SK-N-SH treated with all-trans-retinoic acid at 6 μM for 48 hours (cell line): ENCODE data around the gene LAX1.

Source experiments
- ATAC-seq: fragments of 200-7000 bp; cut with Tn5 transposase; 3 replicates; pipeline ENCODE4 v1.9.1; 2020; ENCODE audit warnings: mild to moderate bottlenecking, moderate library complexity
- CSDC2 ChIP-seq: fragments of 250-450 bp; sonication (Bioruptor Pico); IDR thresholded peaks from 2 replicates; pipeline ENCODE4 v1.5.0; 2020; ENCODE audit warnings: mild to moderate bottlenecking, moderate library complexity
- ESRRG ChIP-seq: fragments of 250-450 bp; sonication (Bioruptor Pico); IDR thresholded peaks from 2 replicates; pipeline ENCODE4 v1.6.1; 2021; ENCODE audit warnings: mild to moderate bottlenecking
- GLIS3 ChIP-seq: fragments of 250-450 bp; sonication (Bioruptor Pico); IDR thresholded peaks from 2 replicates; pipeline ENCODE4 v1.5.0; 2020; ENCODE audit warnings: mild to moderate bottlenecking, moderate library complexity
- OSR1 ChIP-seq: fragments of 250-450 bp; sonication (Bioruptor Pico); IDR thresholded peaks from 2 replicates; pipeline ENCODE4 v1.8.0; 2022; ENCODE audit warnings: moderate library complexity, mild to moderate bottlenecking, inconsistent platforms
- POU6F1 ChIP-seq: fragments of 250-450 bp; sonication (Bioruptor Pico); IDR thresholded peaks from 2 replicates; pipeline ENCODE4 v1.8.0; 2021; ENCODE audit warnings: low read depth, mild to moderate bottlenecking, moderate library complexity, borderline replicate concordance
- PPARA ChIP-seq: fragments of 250-450 bp; sonication (Bioruptor Pico); IDR thresholded peaks from 2 replicates; pipeline ENCODE4 v1.5.0; 2020; ENCODE audit warnings: mild to moderate bottlenecking, borderline replicate concordance
- RARB ChIP-seq: fragments of 250-450 bp; sonication (Bioruptor Pico); IDR thresholded peaks from 2 replicates; pipeline ENCODE4 v1.8.0; 2021; ENCODE audit warnings: mild to moderate bottlenecking, moderate library complexity
- SNAI2 ChIP-seq: fragments of 250-450 bp; sonication (Bioruptor Pico); IDR thresholded peaks from 2 replicates; pipeline ENCODE4 v1.5.0; 2020; ENCODE audit warnings: mild to moderate bottlenecking, moderate library complexity
- TCF4 ChIP-seq: fragments of 250-450 bp; sonication (Bioruptor Pico); IDR thresholded peaks from 2 replicates; pipeline ENCODE4 v1.8.0; 2021; ENCODE audit warnings: mild to moderate bottlenecking, moderate library complexity, borderline replicate concordance
- TOX ChIP-seq: fragments of 250-450 bp; sonication (Bioruptor Pico); IDR thresholded peaks from 2 replicates; pipeline ENCODE4 v1.8.0; 2021; ENCODE audit warnings: mild to moderate bottlenecking, moderate library complexity, borderline replicate concordance
- ZC3H10 ChIP-seq: fragments of 250-450 bp; sonication (Bioruptor Pico); IDR thresholded peaks from 2 replicates; pipeline ENCODE4 v1.5.1; 2021; ENCODE audit warnings: mild to moderate bottlenecking, moderate library complexity
- ZFP3 ChIP-seq: fragments of 250-450 bp; sonication (Bioruptor Pico); IDR thresholded peaks from 2 replicates; pipeline ENCODE4 v1.5.0; 2020; ENCODE audit warnings: mild to moderate bottlenecking, moderate library complexity
- ZFP30 ChIP-seq: fragments of 450-650 bp; formaldehyde crosslinking; IDR thresholded peaks from 2 replicates; pipeline ENCODE4 v1.5.0; 2022; ENCODE audit warnings: mild to moderate bottlenecking, moderate library complexity
- ZNF565 ChIP-seq: fragments of 450-650 bp; formaldehyde crosslinking; conservative IDR thresholded peaks from 2 replicates; pipeline ENCODE4 v1.5.0; 2020; ENCODE audit warnings: low read depth, mild to moderate bottlenecking, moderate library complexity
- ZNF70 ChIP-seq: fragments of 450-650 bp; formaldehyde crosslinking; IDR thresholded peaks from 2 replicates; pipeline ENCODE4 v1.5.0; 2020; ENCODE audit warnings: mild to moderate bottlenecking, moderate library complexity
- ZNF8 ChIP-seq: fragments of 450-650 bp; formaldehyde crosslinking; IDR thresholded peaks from 2 replicates; pipeline ENCODE4 v1.5.0; 2020; ENCODE audit warnings: mild to moderate bottlenecking, moderate library complexity
- TF ChIP-seq, protein P1 (sequence below): fragments of 250-450 bp; sonication (Bioruptor Pico); IDR thresholded peaks from 2 replicates; pipeline ENCODE4 v1.8.0; 2020; ENCODE audit warnings: mild to moderate bottlenecking, moderate library complexity, borderline replicate concordance
- TF ChIP-seq, protein P2 (sequence below): fragments of 250-450 bp; sonication (Bioruptor Pico); IDR thresholded peaks from 2 replicates; pipeline ENCODE4 v1.5.1; 2021; ENCODE audit warnings: mild to moderate bottlenecking, moderate library complexity
- TF ChIP-seq, protein P3 (sequence below): fragments of 250-450 bp; sonication (Bioruptor Pico); IDR thresholded peaks from 2 replicates; pipeline ENCODE4 v1.5.0; 2020; ENCODE audit warnings: mild to moderate bottlenecking, moderate library complexity
- TF ChIP-seq, protein P4 (sequence below): fragments of 250-450 bp; sonication (Bioruptor Pico); IDR thresholded peaks from 2 replicates; pipeline ENCODE4 v1.5.1; 2020; ENCODE audit warnings: low read depth, mild to moderate bottlenecking, moderate library complexity

LAX1 gene

GRCh38 chr1:203799971-203800370 lies 35.0 kb downstream of the LAX1 start:
- TF ChIP-seq, protein P1, sequence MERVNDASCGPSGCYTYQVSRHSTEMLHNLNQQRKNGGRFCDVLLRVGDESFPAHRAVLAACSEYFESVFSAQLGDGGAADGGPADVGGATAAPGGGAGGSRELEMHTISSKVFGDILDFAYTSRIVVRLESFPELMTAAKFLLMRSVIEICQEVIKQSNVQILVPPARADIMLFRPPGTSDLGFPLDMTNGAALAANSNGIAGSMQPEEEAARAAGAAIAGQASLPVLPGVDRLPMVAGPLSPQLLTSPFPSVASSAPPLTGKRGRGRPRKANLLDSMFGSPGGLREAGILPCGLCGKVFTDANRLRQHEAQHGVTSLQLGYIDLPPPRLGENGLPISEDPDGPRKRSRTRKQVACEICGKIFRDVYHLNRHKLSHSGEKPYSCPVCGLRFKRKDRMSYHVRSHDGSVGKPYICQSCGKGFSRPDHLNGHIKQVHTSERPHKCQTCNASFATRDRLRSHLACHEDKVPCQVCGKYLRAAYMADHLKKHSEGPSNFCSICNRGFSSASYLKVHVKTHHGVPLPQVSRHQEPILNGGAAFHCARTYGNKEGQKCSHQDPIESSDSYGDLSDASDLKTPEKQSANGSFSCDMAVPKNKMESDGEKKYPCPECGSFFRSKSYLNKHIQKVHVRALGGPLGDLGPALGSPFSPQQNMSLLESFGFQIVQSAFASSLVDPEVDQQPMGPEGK = no peak
- TF ChIP-seq, protein P2, sequence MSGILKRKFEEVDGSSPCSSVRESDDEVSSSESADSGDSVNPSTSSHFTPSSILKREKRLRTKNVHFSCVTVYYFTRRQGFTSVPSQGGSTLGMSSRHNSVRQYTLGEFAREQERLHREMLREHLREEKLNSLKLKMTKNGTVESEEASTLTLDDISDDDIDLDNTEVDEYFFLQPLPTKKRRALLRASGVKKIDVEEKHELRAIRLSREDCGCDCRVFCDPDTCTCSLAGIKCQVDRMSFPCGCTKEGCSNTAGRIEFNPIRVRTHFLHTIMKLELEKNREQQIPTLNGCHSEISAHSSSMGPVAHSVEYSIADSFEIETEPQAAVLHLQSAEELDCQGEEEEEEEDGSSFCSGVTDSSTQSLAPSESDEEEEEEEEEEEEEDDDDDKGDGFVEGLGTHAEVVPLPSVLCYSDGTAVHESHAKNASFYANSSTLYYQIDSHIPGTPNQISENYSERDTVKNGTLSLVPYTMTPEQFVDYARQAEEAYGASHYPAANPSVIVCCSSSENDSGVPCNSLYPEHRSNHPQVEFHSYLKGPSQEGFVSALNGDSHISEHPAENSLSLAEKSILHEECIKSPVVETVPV = no peak
- TF ChIP-seq PPARA (no peak), GLIS3 (CRISPR knock-in tag) (no peak), ZFP3 (no peak), ZNF8 (CRISPR knock-in tag) (no peak), ESRRG (CRISPR knock-in tag) (no peak), SNAI2 (no peak), TOX (CRISPR knock-in tag) (no peak), ZC3H10 (CRISPR knock-in tag) (no peak), POU6F1 (CRISPR knock-in tag) (no peak), TCF4 (CRISPR knock-in tag) (no peak), ZFP30 (CRISPR knock-in tag) (no peak)
- TF ChIP-seq, protein P3, sequence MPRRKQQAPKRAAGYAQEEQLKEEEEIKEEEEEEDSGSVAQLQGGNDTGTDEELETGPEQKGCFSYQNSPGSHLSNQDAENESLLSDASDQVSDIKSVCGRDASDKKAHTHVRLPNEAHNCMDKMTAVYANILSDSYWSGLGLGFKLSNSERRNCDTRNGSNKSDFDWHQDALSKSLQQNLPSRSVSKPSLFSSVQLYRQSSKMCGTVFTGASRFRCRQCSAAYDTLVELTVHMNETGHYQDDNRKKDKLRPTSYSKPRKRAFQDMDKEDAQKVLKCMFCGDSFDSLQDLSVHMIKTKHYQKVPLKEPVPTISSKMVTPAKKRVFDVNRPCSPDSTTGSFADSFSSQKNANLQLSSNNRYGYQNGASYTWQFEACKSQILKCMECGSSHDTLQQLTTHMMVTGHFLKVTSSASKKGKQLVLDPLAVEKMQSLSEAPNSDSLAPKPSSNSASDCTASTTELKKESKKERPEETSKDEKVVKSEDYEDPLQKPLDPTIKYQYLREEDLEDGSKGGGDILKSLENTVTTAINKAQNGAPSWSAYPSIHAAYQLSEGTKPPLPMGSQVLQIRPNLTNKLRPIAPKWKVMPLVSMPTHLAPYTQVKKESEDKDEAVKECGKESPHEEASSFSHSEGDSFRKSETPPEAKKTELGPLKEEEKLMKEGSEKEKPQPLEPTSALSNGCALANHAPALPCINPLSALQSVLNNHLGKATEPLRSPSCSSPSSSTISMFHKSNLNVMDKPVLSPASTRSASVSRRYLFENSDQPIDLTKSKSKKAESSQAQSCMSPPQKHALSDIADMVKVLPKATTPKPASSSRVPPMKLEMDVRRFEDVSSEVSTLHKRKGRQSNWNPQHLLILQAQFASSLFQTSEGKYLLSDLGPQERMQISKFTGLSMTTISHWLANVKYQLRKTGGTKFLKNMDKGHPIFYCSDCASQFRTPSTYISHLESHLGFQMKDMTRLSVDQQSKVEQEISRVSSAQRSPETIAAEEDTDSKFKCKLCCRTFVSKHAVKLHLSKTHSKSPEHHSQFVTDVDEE = no peak
- TF ChIP-seq, protein P4, sequence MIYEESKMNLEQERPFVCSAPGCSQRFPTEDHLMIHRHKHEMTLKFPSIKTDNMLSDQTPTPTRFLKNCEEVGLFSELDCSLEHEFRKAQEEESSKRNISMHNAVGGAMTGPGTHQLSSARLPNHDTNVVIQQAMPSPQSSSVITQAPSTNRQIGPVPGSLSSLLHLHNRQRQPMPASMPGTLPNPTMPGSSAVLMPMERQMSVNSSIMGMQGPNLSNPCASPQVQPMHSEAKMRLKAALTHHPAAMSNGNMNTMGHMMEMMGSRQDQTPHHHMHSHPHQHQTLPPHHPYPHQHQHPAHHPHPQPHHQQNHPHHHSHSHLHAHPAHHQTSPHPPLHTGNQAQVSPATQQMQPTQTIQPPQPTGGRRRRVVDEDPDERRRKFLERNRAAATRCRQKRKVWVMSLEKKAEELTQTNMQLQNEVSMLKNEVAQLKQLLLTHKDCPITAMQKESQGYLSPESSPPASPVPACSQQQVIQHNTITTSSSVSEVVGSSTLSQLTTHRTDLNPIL = no peak
- no peak for ATAC-seq

GRCh38 chr1:203805689-203806088 lies 40.7 kb downstream of the LAX1 start:
- TF ChIP-seq ZNF70 (no peak), RARB (CRISPR knock-in tag) (no peak), ZNF565 (CRISPR knock-in tag) (no peak), POU6F1 (CRISPR knock-in tag) (no peak), ZC3H10 (CRISPR knock-in tag) (no peak), ZFP3 (no peak), CSDC2 (CRISPR knock-in tag) (no peak), GLIS3 (CRISPR knock-in tag) (no peak), SNAI2 (no peak), TCF4 (CRISPR knock-in tag) (no peak), OSR1 (CRISPR knock-in tag) (no peak), TOX (CRISPR knock-in tag) (no peak), PPARA (no peak)
- TF ChIP-seq, protein P2 = no peak
- TF ChIP-seq, protein P4 = no peak
- no peak for ATAC-seq
